ENCODE data around the gene KIAA1549.

- TF ChIP-seq MAFK (IDR thresholded peaks at IDR 0.05; ENCODE audit: partially characterized antibody) (no peak), RFX5 (IDR thresholded peaks at IDR 0.05) (no peak)
Measured at GRCh38 chr7:138979226-138979979, 1.8 kb downstream of the KIAA1549 start.
